RWPE2 (cell line): ENCODE data around the gene BTNL3.

Experiments used
- ATAC-seq: fragments of 200-7000 bp; cut with Tn5 transposase; 3 replicates; pipeline ENCODE4 v1.9.1; 2021; ENCODE audit warnings: low read depth
- DNase-seq: peaks from one replicate; pipeline ENCODE4 v3.0.0-alpha.2; 2020; ENCODE audit warnings: low spot score
- H3K27ac ChIP-seq: fragments of 450-650 bp; 2 replicates; pipeline ENCODE4 v1.5.1; 2017; ENCODE audit warnings: mild to moderate bottlenecking; ENCODE audit not compliant: poor library complexity, severe bottlenecking
- H3K27me3 ChIP-seq: fragments of 250-450 bp; sonication (Bioruptor Pico); 2 replicates; pipeline ENCODE4 v1.5.1; 2021; ENCODE audit warnings: mild to moderate bottlenecking, moderate library complexity; ENCODE audit not compliant: insufficient read depth, poor library complexity, severe bottlenecking
- H3K36me3 ChIP-seq: fragments of 250-450 bp; sonication (Bioruptor Pico); 2 replicates; pipeline ENCODE4 v1.5.1; 2020; ENCODE audit warnings: low read depth, mild to moderate bottlenecking, moderate library complexity
- H3K4me1 ChIP-seq: fragments of 250-450 bp; sonication (Bioruptor Pico); 2 replicates; pipeline ENCODE4 v1.5.1; 2021; ENCODE audit warnings: mild to moderate bottlenecking, moderate library complexity; ENCODE audit not compliant: insufficient read depth, poor library complexity, severe bottlenecking
- H3K4me3 ChIP-seq: fragments of 250-450 bp; sonication (Bioruptor Pico); 2 replicates; pipeline ENCODE4 v1.5.1; 2021; ENCODE audit warnings: mild to moderate bottlenecking, moderate library complexity; ENCODE audit not compliant: severe bottlenecking
- H3K9me3 ChIP-seq: fragments of 250-450 bp; sonication (Bioruptor Pico); 2 replicates; pipeline ENCODE4 v1.5.1; 2021; ENCODE audit warnings: mild to moderate bottlenecking, moderate library complexity; ENCODE audit not compliant: severe bottlenecking
- TF ChIP-seq, protein P1 (sequence below): fragments of 450-650 bp; IDR thresholded peaks from one replicate; pipeline ENCODE4 v1.5.1; 2017; ENCODE audit warnings: mild to moderate bottlenecking, moderate library complexity; ENCODE audit not compliant: poor library complexity, severe bottlenecking

Gene BTNL3

DNA sequence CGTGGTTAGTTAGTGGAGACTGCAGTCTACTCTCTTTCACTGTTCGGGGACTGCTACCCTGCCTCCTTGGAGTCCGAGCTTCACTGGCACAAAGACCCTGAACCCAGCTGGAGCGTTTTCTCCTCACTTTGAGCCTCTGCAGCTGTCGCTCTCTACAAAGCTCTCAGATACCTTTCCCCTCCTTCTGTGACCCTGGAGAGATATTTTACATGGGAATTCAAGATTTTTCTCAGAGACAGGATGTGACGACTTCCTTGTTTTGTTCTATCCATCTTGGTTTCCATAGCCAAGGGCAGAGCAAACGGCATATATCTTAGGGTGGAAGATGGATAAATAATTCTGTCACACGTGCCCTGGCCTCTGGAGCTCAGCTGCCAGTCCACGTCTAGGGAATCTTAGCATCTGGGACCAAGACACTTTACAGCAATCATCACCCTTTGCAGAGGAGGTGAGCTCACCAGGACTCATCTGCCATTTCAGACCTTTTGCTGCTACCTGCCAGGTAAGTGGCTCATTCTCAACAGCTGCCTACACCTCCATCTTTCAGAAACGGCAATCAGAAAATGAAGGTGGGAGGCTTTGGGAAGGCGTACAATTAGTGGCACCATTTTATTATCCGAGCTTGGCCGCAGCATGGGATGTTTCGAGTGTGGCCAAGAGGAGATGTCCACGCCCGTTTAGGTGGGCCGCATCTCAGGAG lies 51.4 kb downstream of the BTNL3 start, which contains the start of gene BTNL9:
Gene BTNL9 (plus strand): TSS at position 336 of the 700 bp plus-strand sequence. CDS start 5,224 bp downstream, outside the sequence.
- no peaks in the 10 kb centered on the region for H3K9me3 ChIP-seq
- TF ChIP-seq, protein P1, sequence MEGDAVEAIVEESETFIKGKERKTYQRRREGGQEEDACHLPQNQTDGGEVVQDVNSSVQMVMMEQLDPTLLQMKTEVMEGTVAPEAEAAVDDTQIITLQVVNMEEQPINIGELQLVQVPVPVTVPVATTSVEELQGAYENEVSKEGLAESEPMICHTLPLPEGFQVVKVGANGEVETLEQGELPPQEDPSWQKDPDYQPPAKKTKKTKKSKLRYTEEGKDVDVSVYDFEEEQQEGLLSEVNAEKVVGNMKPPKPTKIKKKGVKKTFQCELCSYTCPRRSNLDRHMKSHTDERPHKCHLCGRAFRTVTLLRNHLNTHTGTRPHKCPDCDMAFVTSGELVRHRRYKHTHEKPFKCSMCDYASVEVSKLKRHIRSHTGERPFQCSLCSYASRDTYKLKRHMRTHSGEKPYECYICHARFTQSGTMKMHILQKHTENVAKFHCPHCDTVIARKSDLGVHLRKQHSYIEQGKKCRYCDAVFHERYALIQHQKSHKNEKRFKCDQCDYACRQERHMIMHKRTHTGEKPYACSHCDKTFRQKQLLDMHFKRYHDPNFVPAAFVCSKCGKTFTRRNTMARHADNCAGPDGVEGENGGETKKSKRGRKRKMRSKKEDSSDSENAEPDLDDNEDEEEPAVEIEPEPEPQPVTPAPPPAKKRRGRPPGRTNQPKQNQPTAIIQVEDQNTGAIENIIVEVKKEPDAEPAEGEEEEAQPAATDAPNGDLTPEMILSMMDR: no peak
- no peak for ATAC-seq

DNA sequence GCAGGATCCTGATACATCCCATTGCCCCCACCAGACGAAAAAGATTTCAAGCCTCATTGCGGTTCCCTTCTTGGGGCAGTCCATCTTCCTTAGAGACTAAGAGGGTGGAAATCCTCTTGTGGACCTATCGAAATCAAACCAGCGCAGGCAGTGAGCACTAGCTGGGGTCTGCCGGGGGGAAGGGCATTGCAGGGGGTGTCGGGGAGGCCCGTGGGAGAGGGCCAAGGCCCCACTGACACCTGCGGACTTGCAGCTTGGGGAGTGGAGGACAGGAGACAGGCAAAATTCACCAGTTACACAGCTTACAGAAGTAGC lies 51.9 kb downstream of the BTNL3 start:
- H3K27me3 ChIP-seq: peaks cover 29% of the 10 kb centered on the region
- ATAC-seq (no peak), DNase-seq (no peak)

More for the DNA sequence above, 51.4 kb downstream of the BTNL3 start, which contains the start of gene BTNL9:
- no peak for DNase-seq
- H3K4me3 ChIP-seq: no peak within 1 kb of the TSS
- H3K27ac ChIP-seq: no peak within 1 kb of the TSS
- no peaks in the 10 kb centered on the region for H3K4me1 ChIP-seq
- H3K36me3 ChIP-seq: no peaks in the 10 kb centered on the region
- H3K27me3 ChIP-seq: peaks cover 29% of the 10 kb centered on the region

DNA sequence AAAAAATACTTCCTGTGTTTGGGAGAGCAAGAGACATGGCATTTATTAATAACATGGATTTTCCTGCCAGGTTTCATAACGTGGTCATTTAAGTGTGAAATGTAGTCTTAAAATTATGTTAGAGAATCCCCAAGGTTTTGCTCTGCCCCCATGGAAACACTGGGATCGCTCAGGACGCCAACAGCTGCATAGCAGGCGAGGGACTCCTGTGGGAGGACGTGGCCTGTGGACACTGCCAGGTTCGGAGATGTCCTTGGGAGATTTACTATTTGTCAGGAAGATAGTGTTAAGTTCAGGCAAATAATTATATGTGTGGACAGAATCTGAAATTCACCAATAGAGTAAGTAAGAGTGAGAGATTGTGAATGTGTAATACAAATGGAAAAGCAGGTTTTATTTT lies 52.4 kb downstream of the BTNL3 start:
- Histone ChIP-seq H3K9me3 (no peaks in the 10 kb centered on the region), H3K4me3 (no peak overlapping the region), H3K27ac (no peak overlapping the region), H3K4me1 (no peaks in the 10 kb centered on the region), H3K36me3 (no peaks in the 10 kb centered on the region), H3K27me3 (peaks cover 29% of the 10 kb centered on the region)
- DNase-seq (no peak), ATAC-seq (no peak)
- TF ChIP-seq, protein P1: no peak

More for the DNA sequence above, 51.9 kb downstream of the BTNL3 start:
- Histone ChIP-seq H3K36me3 (no peaks in the 10 kb centered on the region), H3K4me1 (no peaks in the 10 kb centered on the region), H3K9me3 (no peaks in the 10 kb centered on the region), H3K27ac (no peak overlapping the region), H3K4me3 (no peak overlapping the region)
- TF ChIP-seq, protein P1: no peak

DNA sequence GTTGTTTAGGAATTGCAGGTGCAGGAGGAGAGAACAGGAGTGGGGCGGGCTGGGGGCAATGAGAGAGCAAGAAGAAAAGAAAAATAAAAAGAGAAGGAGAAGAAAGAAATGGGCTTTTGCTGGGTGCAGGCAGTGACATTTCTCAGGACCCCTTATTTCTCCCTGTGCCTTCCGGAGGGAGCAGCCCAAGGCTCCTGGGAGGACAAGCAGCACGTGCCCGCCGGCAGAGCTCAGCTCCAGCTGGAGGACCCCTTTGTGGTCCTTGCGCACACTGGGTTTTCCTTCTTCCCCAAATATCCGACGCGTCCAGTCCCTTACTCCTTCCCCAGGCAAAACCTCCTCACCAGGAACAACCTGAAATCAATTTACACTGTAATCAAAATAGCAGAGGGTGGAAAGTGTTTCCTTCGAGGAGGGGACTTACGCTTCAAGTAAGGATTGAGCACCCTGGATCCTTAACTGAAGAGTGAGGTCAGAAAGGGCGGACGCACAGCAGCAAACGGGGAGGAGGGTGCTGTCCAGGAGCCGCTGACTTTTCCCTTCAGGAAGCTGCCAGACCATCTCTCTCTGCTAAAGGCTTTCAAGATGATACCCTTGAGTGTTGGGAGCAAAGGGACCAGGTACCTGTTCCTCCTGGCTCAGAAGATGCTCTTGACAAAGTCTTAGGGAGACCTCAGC lies 53.5 kb downstream of the BTNL3 start:
- TF ChIP-seq, protein P1: no peak
- Histone ChIP-seq H3K36me3 (no peaks in the 10 kb centered on the region), H3K9me3 (no peaks in the 10 kb centered on the region), H3K27ac (no peak overlapping the region), H3K4me1 (no peaks in the 10 kb centered on the region), H3K4me3 (no peak overlapping the region), H3K27me3 (peaks cover 29% of the 10 kb centered on the region)
- ATAC-seq: no peak
- no peak for DNase-seq

DNA sequence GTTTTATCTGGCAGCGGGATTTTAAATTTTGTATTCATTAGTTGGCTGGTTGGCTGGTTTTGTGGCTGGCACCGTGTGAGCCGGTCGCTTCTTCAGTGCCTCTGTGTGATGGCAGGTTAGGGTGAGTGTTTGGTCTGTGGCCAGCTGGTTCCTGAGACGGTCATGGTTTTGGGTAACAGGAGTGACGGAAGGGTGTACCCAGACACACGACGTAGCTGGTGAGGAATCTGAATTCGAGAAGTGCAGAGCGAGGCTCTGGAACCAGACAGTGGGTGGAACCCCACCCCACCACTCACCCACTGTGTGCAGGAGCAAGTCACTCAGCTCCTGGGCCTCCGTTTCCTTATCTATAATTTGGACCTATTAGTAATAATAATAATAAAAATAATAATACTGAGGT lies 54.1 kb downstream of the BTNL3 start:
- Histone ChIP-seq H3K27ac (no peak overlapping the region), H3K36me3 (no peaks in the 10 kb centered on the region), H3K4me1 (no peaks in the 10 kb centered on the region), H3K4me3 (no peak overlapping the region), H3K9me3 (no peaks in the 10 kb centered on the region), H3K27me3 (peaks cover 29% of the 10 kb centered on the region)
- DNase-seq (no peak), ATAC-seq (no peak)
- TF ChIP-seq, protein P1: no peak
